Activated CD8-positive, alpha-beta T cell treated with anti-CD3 and anti-CD28 coated beads for 36 hours (primary cell): ENCODE data around the gene WDR1. TPM values are rescaled to one million over a fixed set of nuclear protein-coding genes. Genes with fewer than 3 reads are reported as not detected.

ENCODE experiments used
- ATAC-seq: fragments of 200-7000 bp; cut with Tn5 transposase; one replicate; pipeline ENCODE4 v1.10.0; 2021; ENCODE audit warnings: mild to moderate bottlenecking, moderate library complexity
- CTCF ChIA-PET: fragments of 350-600 bp; sonication (Branson Sonifier 250); formaldehyde crosslinking; loops from one replicate; lab custom pipeline; 2021; ENCODE audit warnings: antibody characterized with exemption; lab: Charles Lee
- POLR2A ChIA-PET: fragments of 350-600 bp; sonication (Branson Sonifier 250); formaldehyde crosslinking; loops from one replicate; lab custom pipeline; 2021; ENCODE audit warnings: antibody characterized with exemption; lab: Charles Lee
- DNase-seq: peaks from one replicate; pipeline ENCODE4 v3.0.0-alpha.2; 2020
- H3K27ac Mint-ChIP-seq: one replicate; pipeline ENCODE4 v1.8.0; 2021; ENCODE audit warnings: mild to moderate bottlenecking, mixed read lengths
- H3K27me3 Mint-ChIP-seq: one replicate; pipeline ENCODE4 v1.8.0; 2021; ENCODE audit warnings: mixed read lengths
- H3K36me3 Mint-ChIP-seq: one replicate; pipeline ENCODE4 v1.8.0; 2021; ENCODE audit warnings: low read depth, mixed read lengths
- H3K4me1 Mint-ChIP-seq: one replicate; pipeline ENCODE4 v1.8.0; 2021; ENCODE audit warnings: low read depth, mixed read lengths
- H3K4me3 Mint-ChIP-seq: one replicate; pipeline ENCODE4 v1.8.0; 2021; ENCODE audit warnings: mild to moderate bottlenecking, moderate library complexity, mixed read lengths
- H3K9me3 Mint-ChIP-seq: one replicate; pipeline ENCODE4 v1.8.0; 2021; ENCODE audit warnings: mixed read lengths
- intact Hi-C: fragments of 100-400 bp; cut with micrococcal nuclease; formaldehyde crosslinking; loops from one replicate; pipeline ENCODE4 v1.10.0; 2022
- total RNA-seq, 2 experiments: library from RNA; stranded (reverse); gene quantifications; one replicate each; pipeline ENCODE4 v1.2.3, GENCODE V29; 2021
- TF ChIP-seq, protein P1 (sequence below): fragments of 200-600 bp; IDR thresholded peaks from one replicate; pipeline ENCODE4 v1.8.0; 2022; ENCODE audit warnings: antibody characterized with exemption, mild to moderate bottlenecking

WDR1 gene
- total RNA-seq, 2 experiments from 2014 or later, result 390 to 393 TPM

DNA sequence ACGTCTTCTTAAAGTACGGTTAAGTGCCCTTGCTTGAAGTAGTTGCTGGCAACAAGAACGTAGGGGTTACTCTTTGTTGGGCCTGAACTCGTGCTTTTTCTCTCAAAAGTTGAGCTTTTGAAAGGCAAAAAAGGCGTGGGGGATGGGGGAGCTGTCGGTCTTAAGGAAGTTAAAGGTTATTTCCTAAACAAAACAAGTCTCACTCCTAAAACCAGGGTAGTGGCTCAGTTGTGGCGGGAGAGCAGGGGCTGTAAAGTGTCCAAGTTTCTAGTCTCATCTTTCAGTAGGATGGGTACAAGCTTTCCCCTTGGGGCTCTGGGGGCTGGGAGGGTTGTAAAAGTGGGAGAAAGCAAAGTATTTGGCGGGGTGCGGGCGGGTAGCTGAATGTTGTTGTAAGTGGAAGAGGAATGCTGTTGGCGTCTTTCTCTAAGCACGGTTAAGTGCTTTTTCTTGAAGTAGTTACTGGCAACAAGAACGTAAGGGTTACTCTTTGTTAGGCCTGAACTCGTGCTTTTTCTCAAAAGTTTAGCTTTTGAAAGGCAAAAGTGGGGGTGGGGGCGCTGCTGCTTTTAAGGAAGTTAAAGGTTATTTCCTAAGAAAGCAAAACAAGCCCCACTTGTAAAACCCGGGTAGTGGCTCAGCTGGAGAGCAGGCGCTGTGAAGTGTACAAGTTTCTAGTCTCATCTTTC lies 904 bp upstream of the WDR1 start:
- DNase-seq (peak; percentile 76), ATAC-seq (peak; percentile 3)
- ChIA-PET POLR2A (interaction anchor here (1.0 to 24.9 kb wide), 13 partner anchors 9 to 340 kb away, joined by 3 to 403 read pairs (median 7); partner anchors contain the start of gene ZNF518B), CTCF (interaction anchor here (0.8 to 2.4 kb wide), 15 partner anchors 9 to 429 kb away, joined by 3 to 16 read pairs (median 4); partner anchors contain the start of gene ZNF518B)
- Mint-ChIP-seq H3K4me1 (peaks cover 65% of the 10 kb centered on the region), H3K4me3 (peak overlapping the region; percentile 84), H3K9me3 (no peaks in the 10 kb centered on the region), H3K27me3 (no peaks in the 10 kb centered on the region), H3K36me3 (peaks cover 37% of the 10 kb centered on the region), H3K27ac (peak overlapping the region; percentile 98)
- TF ChIP-seq, protein P1, sequence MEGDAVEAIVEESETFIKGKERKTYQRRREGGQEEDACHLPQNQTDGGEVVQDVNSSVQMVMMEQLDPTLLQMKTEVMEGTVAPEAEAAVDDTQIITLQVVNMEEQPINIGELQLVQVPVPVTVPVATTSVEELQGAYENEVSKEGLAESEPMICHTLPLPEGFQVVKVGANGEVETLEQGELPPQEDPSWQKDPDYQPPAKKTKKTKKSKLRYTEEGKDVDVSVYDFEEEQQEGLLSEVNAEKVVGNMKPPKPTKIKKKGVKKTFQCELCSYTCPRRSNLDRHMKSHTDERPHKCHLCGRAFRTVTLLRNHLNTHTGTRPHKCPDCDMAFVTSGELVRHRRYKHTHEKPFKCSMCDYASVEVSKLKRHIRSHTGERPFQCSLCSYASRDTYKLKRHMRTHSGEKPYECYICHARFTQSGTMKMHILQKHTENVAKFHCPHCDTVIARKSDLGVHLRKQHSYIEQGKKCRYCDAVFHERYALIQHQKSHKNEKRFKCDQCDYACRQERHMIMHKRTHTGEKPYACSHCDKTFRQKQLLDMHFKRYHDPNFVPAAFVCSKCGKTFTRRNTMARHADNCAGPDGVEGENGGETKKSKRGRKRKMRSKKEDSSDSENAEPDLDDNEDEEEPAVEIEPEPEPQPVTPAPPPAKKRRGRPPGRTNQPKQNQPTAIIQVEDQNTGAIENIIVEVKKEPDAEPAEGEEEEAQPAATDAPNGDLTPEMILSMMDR, result no peak
- intact Hi-C loops, result no loop called here

DNA sequence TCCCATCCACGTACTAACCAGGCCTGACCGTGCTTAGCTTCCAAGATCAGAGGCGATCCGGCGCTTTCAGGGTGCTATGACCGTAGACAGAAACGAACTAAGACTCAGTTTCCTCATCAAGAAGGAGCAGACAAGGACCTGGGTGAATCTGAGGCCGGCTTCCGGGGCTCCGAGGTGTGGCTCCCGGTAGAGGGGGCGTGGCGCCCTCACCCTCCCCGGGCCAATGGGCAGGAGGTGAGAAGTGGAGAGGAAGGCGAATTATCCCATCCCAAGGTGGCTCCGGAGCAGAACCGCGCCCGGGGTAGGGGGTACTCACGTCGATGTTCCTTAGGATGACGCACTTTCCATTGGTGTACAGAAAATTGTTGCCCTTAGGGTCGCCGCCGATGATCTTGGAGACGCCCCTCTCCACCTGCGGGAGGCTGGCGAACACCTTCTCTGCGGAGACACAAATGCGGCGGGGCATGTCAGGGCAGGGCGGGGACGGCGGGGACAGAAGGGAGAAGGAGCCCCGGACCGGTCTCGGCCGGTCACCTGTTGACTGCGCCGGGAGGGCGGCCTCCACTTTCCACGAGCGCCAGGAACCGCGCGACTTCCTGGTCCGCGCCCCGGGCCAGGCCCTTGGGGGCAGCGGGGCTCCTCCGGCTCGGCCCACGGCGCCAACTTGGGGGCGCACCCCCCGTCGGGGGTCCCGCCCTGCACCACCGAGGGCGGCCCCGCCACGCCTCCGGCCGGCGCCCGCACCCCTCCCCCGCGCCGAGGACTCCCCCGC lies 616 bp downstream of the WDR1 start:
- Mint-ChIP-seq H3K27ac (peak overlapping the region; percentile 93), H3K4me3 (peak overlapping the region; percentile 97)
- TF ChIP-seq, protein P1, result no peak

DNA sequence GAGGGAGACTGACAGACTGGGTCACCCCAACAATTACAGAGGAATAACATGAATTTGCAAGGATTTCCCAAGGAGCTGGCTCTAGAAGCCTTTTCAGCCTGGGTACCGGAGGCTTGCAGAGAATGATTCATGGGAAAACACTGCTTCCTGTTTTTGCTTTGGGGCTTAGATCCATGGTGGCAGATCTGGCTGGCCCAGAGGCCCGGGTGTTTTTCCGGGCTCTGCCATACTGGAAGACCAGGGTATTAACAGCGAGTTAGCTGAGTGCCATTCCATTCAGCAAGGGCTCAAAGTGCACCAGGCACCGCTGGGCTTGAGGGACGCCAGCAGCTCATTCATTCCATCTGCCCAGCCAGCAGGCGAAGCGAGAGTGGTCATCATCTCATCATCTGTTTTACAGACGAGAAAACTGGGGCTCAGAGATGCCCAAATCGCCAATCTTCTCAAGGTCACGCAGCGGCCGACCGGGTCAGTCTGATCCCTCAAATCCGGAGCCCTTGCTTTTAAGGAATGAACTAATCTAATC lies 1.3 kb downstream of the WDR1 start:
- Mint-ChIP-seq H3K4me1 (peaks cover 71% of the 10 kb centered on the region), H3K36me3 (peaks cover 58% of the 10 kb centered on the region), H3K27me3 (no peaks in the 10 kb centered on the region), H3K4me3 (peak overlapping the region; percentile 97), H3K9me3 (no peaks in the 10 kb centered on the region), H3K27ac (peak overlapping the region; percentile 93)
- ChIA-PET POLR2A (interaction anchor here (0.9 to 24.9 kb wide), 6 partner anchors 11 to 173 kb away, joined by 3 to 403 read pairs (median 3); no protein-coding TSS in a partner anchor), CTCF (interaction anchor here (0.7 to 3.5 kb wide), 4 partner anchors 9 to 346 kb away, joined by 3 to 10 read pairs (median 5); no protein-coding TSS in a partner anchor)
- ATAC-seq, result no peak
- intact Hi-C loops, result no loop called here
- TF ChIP-seq, protein P1, result no peak
- DNase-seq, result no peak

More for the DNA sequence above, 616 bp downstream of the WDR1 start:
- peaks cover 70% of the 10 kb centered on the region for H3K4me1 Mint-ChIP-seq
- CTCF ChIA-PET, result interaction anchor here (0.7 to 3.5 kb wide), 4 partner anchors 10 to 346 kb away, joined by 3 to 10 read pairs (median 6); no protein-coding TSS in a partner anchor
- POLR2A ChIA-PET, result interaction anchor here (1.0 to 24.9 kb wide), 6 partner anchors 10 to 172 kb away, joined by 3 to 403 read pairs (median 16); no protein-coding TSS in a partner anchor
- DNase-seq (peak; percentile 85), ATAC-seq (peak; percentile 46)
- H3K9me3 Mint-ChIP-seq, result no peaks in the 10 kb centered on the region
- no peaks in the 10 kb centered on the region for H3K27me3 Mint-ChIP-seq
- H3K36me3 Mint-ChIP-seq, result peaks cover 53% of the 10 kb centered on the region
- intact Hi-C loops, result no loop called here

DNA sequence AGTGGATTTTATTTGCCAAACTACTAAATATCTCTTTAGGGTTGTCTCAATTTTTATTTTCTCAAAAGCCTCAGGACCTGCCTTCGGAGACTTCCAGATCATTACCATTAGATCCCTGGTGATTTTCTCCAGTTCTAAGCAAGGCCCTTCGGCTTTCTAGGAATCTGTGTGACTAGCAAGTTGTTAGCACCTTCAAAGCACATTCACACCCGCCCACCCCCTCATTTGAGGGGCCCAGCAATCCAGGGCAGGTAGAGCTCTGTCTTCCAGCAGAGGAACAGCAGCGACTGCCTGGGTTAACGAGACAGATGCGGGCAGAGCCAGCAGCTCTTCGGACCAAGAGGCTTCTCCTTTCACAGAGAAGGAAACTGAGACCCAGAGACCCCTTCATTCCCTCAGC lies 2.0 kb downstream of the WDR1 start:
- POLR2A ChIA-PET, result interaction anchor here (0.8 to 24.9 kb wide), 7 partner anchors 10 to 134 kb away, joined by 3 to 403 read pairs (median 3); no protein-coding TSS in a partner anchor
- H3K27me3 Mint-ChIP-seq, result no peaks in the 10 kb centered on the region
- CTCF ChIA-PET, result interaction anchor here (0.7 to 3.5 kb wide), 3 partner anchors 8 to 22 kb away, joined by 3 to 10 read pairs (median 7); no protein-coding TSS in a partner anchor
- H3K36me3 Mint-ChIP-seq, result peaks cover 65% of the 10 kb centered on the region
- intact Hi-C loops, result no loop called here
- ATAC-seq (no peak), DNase-seq (peak; percentile 59)
- no peaks in the 10 kb centered on the region for H3K9me3 Mint-ChIP-seq
- peaks cover 75% of the 10 kb centered on the region for H3K4me1 Mint-ChIP-seq
- H3K27ac Mint-ChIP-seq, result peak overlapping the region; percentile 93
- TF ChIP-seq, protein P1, result no peak
- H3K4me3 Mint-ChIP-seq, result peak overlapping the region; percentile 97
